GM21423 (cell line): ENCODE data around the gene UBE2I.

ENCODE experiments used
- ATAC-seq: cut with Tn5 transposase; IDR thresholded peaks from one replicate; pipeline ENCODE4 v1.9.1; 2021; ENCODE audit warnings: mild to moderate bottlenecking, moderate library complexity; ENCODE audit not compliant: unreplicated experiment

UBE2I gene

GRCh38 chr16:1312467-1312816, 3.0 kb downstream of the UBE2I start:
- ATAC-seq = no peak

DNA sequence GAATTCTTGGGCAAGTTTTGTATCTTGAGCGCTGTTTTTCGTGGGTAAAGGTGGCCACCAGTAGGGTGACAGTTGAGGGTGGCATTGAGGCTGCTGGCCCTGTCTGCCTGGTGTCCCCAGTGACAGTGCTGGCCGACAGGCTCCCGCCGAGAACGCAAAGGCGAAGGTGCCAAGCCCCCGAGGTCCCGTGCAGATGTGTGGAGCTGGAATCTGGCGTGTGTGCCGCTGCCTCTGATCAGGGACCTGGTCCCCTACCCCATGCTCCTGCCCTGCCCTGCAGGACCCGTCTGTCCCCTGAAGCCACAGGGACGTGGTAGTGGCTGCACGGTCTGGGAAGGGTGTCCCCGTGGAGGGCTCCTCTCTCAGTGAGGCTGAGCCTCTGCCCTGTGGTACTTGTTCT, 3.5 kb downstream of the UBE2I start:
- no peak for ATAC-seq

GRCh38 chr16:1313721-1314369, 4.4 kb downstream of the UBE2I start:
- no peak for ATAC-seq

GRCh38 chr16:1314399-1315068, 5.1 kb downstream of the UBE2I start:
- ATAC-seq = no peak

DNA sequence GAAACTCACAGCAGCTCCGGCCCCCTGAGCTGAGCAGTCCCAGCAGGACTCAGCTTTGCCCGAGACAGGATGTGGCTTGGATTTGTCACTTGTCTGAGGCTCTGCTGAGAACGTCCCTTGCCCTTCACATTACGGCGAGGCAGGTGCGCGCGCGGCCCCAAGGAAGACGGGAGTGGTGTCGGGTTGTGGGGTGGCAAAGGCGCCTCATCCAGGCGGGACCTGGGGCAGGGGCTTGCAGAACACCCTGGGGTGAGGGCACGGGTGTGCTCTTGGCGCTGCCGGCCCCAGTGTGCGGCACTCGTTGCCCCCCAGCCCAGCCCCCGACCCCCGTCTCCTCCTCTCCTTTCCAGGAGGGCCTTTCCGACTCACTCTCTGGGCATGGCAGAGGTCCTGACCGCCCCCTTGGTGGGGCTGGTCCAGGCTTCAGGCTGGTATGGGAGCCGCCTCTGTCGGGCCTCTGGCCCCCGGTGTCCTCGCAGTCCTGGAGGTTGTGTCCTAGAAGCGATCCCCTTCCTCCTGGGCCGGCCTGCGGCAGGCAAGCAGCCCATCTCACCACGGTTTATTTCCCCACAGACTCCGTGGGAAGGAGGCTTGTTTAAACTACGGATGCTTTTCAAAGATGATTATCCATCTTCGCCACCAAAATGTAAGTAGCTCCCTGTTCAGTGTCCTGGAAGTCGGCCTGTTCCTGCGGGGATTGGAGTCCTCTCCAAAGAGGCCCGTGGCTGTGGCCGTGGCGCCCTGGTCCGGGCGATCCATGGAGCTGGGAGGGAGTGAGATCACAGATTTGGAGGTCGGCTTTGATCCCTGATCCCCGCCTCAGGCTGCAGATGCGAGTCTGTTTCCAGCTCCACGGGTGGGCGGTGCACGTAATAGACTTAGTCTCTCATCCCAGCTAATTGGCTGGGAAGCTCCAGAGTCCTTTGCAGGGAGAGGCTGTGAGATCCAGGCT, 5.9 kb downstream of the UBE2I start:
- ATAC-seq = no peak

DNA sequence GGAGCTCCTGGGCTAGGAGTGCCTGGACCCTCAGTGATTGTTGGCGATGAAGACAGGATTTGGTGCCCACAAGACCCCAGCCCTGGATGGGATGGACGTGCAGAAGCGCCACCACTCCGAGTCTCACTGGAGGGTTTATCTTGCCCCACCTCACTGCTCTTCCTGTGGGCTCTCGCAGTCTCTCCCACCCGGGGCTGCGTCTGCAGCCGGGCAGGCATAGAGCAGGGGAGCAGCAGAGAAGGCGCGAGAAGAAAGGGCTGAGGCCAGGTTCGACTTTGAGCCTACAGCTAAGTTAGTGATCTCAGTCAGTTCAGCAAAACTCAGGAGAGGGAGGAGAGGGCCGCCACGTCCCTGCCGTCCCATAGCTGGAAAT, 6.6 kb downstream of the UBE2I start:
- ATAC-seq = no peak

GRCh38 chr16:1317479-1318267, 8.2 kb downstream of the UBE2I start:
- no peak for ATAC-seq

GRCh38 chr16:1318268-1318545, 8.8 kb downstream of the UBE2I start:
- no peak for ATAC-seq

- ATAC-seq = no peak
Measured at GRCh38 chr16:1319041-1319440, 9.6 kb downstream of the UBE2I start.

DNA sequence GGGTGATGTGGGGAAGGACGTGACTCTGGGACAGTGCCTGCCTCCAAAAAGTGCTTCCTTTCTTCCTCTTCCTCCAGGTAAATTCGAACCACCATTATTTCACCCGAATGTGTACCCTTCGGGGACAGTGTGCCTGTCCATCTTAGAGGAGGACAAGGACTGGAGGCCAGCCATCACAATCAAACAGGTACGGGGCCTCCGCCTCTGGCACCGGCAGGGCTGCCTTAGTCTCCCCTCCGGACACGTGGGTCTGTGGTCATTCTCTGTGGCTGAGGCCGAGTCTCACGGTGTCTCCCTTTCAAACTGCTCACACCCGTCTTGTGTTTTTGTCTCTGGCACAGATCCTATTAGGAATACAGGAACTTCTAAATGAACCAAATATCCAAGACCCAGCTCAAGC, 10.7 kb downstream of the UBE2I start:
- no peak for ATAC-seq

GRCh38 chr16:1320658-1321240, 11.3 kb downstream of the UBE2I start:
- no peak for ATAC-seq

GRCh38 chr16:1322407-1322806, 13.0 kb downstream of the UBE2I start:
- no peak for ATAC-seq

- ATAC-seq = no peak
Measured at GRCh38 chr16:1323296-1324239, 14.1 kb downstream of the UBE2I start.

GRCh38 chr16:1324286-1324826, 14.9 kb downstream of the UBE2I start:
- no peak for ATAC-seq

- no peak for ATAC-seq
Measured at GRCh38 chr16:1325261-1325660, 15.8 kb downstream of the UBE2I start.

- ATAC-seq = no peak
Measured at GRCh38 chr16:1325673-1326371, 16.4 kb downstream of the UBE2I start.

GRCh38 chr16:1326391-1326790, 17.0 kb downstream of the UBE2I start:
- no peak for ATAC-seq

DNA sequence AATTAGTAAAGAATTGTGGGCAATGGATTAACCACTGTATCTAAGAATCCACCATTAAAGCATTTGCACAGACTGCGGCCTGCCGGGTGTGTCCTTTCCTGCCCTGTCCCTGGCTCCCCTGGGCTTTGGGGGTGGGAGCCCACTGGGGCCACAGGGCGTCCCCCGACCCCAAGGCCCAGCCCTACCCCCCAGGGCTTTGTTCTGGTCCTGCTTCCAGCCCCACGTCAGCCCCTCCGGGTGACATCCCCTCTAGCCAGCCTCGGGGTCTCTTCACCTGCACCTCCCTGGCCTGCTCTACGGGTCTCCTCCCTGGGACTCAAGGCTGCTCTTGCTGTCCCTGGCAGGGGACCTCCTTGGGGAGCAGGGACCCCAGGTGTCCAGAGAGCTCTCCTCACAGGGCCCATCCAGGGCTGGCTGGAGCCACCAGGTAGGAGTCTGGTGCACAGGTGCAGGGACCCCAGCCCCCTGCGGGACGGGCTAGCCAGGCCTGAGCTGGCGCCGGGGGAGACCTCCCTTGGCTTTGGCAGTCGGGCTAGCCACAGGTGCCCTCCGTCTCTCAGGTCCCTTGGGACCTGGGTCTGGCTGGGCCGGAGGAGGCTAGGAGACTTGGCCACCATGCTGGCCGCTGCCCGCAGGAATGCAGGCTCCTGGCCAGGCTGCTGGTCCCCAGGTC, 17.6 kb downstream of the UBE2I start:
- ATAC-seq = no peak

DNA sequence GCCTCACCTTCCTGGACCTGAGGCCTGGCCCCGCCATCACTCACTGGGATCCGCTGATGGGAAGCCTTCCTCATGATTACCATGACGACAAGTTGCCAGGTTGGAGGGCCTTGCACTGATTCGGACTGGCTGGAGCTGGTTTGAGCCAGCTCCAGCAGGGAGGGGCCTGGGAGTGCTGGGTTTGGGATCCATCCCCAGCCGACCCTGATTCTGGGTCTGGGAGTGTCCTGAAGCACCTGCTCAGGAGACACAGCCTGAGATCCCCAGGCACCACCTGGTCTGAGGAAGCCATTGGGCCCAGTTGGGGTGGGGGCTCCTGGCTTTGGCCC, 18.1 kb downstream of the UBE2I start:
- ATAC-seq = no peak
